Stomach (tissue), 4 donors: ENCODE data around the gene RND1.
"Not testable (repeated sequence)": the region's sequence is repeated elsewhere in the genome, so short reads cannot be mapped to it uniquely, and the experiment has no call there.

ENCODE experiments used
- POLR2A ChIP-seq, 4 donors: fragments of 450-650 bp; IDR thresholded peaks; one replicate each; pipeline ENCODE4 v1.6.1; 2016; ENCODE audit warnings: antibody characterized with exemption in 4 of 4, control low read depth in 2 of 4, mild to moderate bottlenecking in 1 of 4, moderate library complexity in 1 of 4
- POLR2AphosphoS5 ChIP-seq, 3 donors: sonication (generic); formaldehyde crosslinking; IDR thresholded peaks; one replicate each; pipeline ENCODE4 v1.6.1; 2016; ENCODE audit warnings: antibody characterized with exemption in 3 of 3
- TF ChIP-seq, protein P1 (sequence below), 7 experiments: fragments of 450-650 bp in 4 of 7; fragments of 200-600 bp in 3 of 7; sonication (generic) in 3 of 7; IDR thresholded peaks; one replicate each; pipeline ENCODE4 v1.5.1; 2016 to 2019; ENCODE audit warnings: antibody characterized with exemption in 7 of 7, control low read depth in 2 of 7, mild to moderate bottlenecking in 1 of 7

DNA sequence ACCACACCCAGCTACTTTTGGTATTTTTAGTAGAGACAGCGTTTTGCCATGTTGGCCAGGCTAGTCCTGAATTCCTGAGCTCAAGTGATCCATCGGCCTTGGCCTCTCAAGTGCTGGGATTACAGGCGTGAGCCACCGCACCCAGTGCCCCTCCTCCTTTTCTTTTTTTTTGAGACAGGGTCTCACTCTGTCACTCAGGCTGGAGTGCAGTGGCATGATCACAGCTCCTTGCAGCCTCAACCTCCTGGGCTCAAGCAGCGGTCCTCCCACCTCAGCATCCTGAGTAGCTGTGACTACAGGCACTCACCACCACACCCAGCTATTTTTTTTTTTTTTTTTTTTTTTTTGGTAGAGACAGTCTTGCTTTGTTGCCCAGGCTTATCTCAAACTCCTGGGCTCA is 5.4 kb downstream of the RND1 start:
- TF ChIP-seq, protein P1, sequence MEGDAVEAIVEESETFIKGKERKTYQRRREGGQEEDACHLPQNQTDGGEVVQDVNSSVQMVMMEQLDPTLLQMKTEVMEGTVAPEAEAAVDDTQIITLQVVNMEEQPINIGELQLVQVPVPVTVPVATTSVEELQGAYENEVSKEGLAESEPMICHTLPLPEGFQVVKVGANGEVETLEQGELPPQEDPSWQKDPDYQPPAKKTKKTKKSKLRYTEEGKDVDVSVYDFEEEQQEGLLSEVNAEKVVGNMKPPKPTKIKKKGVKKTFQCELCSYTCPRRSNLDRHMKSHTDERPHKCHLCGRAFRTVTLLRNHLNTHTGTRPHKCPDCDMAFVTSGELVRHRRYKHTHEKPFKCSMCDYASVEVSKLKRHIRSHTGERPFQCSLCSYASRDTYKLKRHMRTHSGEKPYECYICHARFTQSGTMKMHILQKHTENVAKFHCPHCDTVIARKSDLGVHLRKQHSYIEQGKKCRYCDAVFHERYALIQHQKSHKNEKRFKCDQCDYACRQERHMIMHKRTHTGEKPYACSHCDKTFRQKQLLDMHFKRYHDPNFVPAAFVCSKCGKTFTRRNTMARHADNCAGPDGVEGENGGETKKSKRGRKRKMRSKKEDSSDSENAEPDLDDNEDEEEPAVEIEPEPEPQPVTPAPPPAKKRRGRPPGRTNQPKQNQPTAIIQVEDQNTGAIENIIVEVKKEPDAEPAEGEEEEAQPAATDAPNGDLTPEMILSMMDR (IDR thresholded peaks at IDR 0.05) = not testable (repeated sequence)
- TF ChIP-seq POLR2A, POLR2AphosphoS5 (IDR thresholded peaks at IDR 0.05): not testable (repeated sequence)
